HL-60 (cell line): ENCODE measurements around the gene THAP6.

Source experiments
- GABPA ChIP-seq: IDR thresholded peaks from 2 replicates; pipeline ENCODE4 v1.6.1; 2012; ENCODE audit warnings: low read depth
- POLR2AphosphoS5 ChIP-seq: IDR thresholded peaks from 2 replicates; pipeline ENCODE4 v1.6.1; 2012; ENCODE audit warnings: low read depth
- TF ChIP-seq, protein P1 (sequence below): IDR thresholded peaks from one replicate; pipeline ENCODE4 v1.5.1; 2011; ENCODE audit warnings: low read length, control low read depth, inconsistent platforms; ENCODE audit not compliant: insufficient read depth

DNA sequence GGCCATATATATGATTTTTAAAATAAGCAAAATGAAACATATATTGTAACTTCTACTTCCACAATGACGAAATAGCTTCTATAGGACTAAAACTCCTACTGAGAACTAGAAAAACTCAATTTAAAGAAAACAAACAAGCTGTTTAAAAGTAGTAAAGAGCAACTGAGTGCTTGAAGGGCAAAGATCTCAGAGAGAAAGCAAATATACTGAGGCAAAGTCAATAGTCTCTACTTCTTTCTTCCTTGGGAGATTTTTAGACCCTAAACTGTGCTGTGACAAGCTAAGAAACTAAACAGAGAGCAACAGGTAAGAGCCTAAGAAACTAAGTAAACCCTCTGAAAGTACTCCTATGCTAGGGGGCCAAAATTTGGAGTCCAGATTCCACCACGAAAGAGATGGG, 8.6 kb upstream of the THAP6 start:
- TF ChIP-seq, protein P1, sequence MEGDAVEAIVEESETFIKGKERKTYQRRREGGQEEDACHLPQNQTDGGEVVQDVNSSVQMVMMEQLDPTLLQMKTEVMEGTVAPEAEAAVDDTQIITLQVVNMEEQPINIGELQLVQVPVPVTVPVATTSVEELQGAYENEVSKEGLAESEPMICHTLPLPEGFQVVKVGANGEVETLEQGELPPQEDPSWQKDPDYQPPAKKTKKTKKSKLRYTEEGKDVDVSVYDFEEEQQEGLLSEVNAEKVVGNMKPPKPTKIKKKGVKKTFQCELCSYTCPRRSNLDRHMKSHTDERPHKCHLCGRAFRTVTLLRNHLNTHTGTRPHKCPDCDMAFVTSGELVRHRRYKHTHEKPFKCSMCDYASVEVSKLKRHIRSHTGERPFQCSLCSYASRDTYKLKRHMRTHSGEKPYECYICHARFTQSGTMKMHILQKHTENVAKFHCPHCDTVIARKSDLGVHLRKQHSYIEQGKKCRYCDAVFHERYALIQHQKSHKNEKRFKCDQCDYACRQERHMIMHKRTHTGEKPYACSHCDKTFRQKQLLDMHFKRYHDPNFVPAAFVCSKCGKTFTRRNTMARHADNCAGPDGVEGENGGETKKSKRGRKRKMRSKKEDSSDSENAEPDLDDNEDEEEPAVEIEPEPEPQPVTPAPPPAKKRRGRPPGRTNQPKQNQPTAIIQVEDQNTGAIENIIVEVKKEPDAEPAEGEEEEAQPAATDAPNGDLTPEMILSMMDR, result no peak
- TF ChIP-seq GABPA (no peak), POLR2AphosphoS5 (no peak)
